Transverse colon (tissue), 4 donors: ENCODE data around the gene GPX7. TPM values are rescaled to one million over a fixed set of nuclear protein-coding genes. Genes with fewer than 3 reads are reported as not detected.

Experiments
- DNase-seq: peaks from one replicate; pipeline ENCODE4 v3.0.0-alpha.2; 2019
- H3K27ac ChIP-seq, 4 donors: fragments of 200-600 bp; sonication (generic); 2 replicates each; pipeline ENCODE4 v1.5.1; 2016 to 2018; ENCODE audit warnings: inconsistent platforms in 4 of 4
- H3K27me3 ChIP-seq: fragments of 200-600 bp; sonication (generic); 2 replicates; pipeline ENCODE4 v1.5.1; 2017; ENCODE audit warnings: inconsistent platforms
- H3K36me3 ChIP-seq, 4 donors: fragments of 200-600 bp; sonication (generic); 2 replicates each; pipeline ENCODE4 v1.5.1; 2017 to 2019; ENCODE audit warnings: inconsistent platforms in 4 of 4
- H3K4me1 ChIP-seq, 4 donors: fragments of 200-600 bp; sonication (generic); 2 replicates each; pipeline ENCODE4 v1.5.1; 2017 to 2020; ENCODE audit warnings: inconsistent platforms in 4 of 4
- H3K4me3 ChIP-seq, 4 donors: fragments of 200-600 bp; sonication (generic); 1 replicate in 1 of 4; 2 replicates in 3 of 4; pipeline versions ENCODE4 v1.5.1 to v1.6.1; 2017 to 2019; ENCODE audit warnings: inconsistent platforms in 4 of 4
- H3K9me3 ChIP-seq, 2 donors: fragments of 200-600 bp; sonication (generic); 2 replicates each; pipeline ENCODE4 v1.5.1; 2017 to 2019; ENCODE audit warnings: inconsistent platforms in 2 of 2
- CTCF ChIP-seq, 5 experiments: fragments of 200-600 bp in 3 of 5; fragments of 450-650 bp in 2 of 5; sonication (generic) in 3 of 5; IDR thresholded peaks; 1 replicate in 2 of 5; 2 replicates in 3 of 5; pipeline ENCODE4 v1.5.1; 2016 to 2017; ENCODE audit warnings: antibody characterized with exemption in 5 of 5, inconsistent platforms in 3 of 5, mild to moderate bottlenecking in 2 of 5, moderate library complexity in 1 of 5
- EP300 ChIP-seq: sonication (generic); formaldehyde crosslinking; IDR thresholded peaks from one replicate; pipeline ENCODE4 v1.6.1; 2017; ENCODE audit warnings: antibody characterized with exemption, low read depth
- POLR2A ChIP-seq: fragments of 450-650 bp; IDR thresholded peaks from one replicate; pipeline ENCODE4 v1.6.1; 2016; ENCODE audit warnings: antibody characterized with exemption, mild to moderate bottlenecking, moderate library complexity
- POLR2AphosphoS5 ChIP-seq, 3 donors: sonication (generic); formaldehyde crosslinking; IDR thresholded peaks; one replicate each; pipeline ENCODE4 v1.6.1; 2016; ENCODE audit warnings: antibody characterized with exemption in 3 of 3
- WGBS, 2 donors: methylation state at CpG; one replicate each; pipeline ENCODE4 v1.1.5; 2018; ENCODE audit warnings: low coverage in 1 of 2; 5-methylcytosine and 5-hydroxymethylcytosine counted together
- in situ Hi-C, 4 donors: fragments of 200-750 bp; cut with MboI; loops; one replicate each; pipeline versions ENCODE4 v1.15.0 to v1.15.1; 2017; ENCODE audit warnings: low sequenced_read_pairs in 3 of 4, low pct_ligation_motif_present in 1 of 4, low pct_unique_long_range_greater_than_20kb in 1 of 4
- intact Hi-C: fragments of 100-400 bp; cut with DNase I; formaldehyde crosslinking; loops from one replicate; pipeline ENCODE4 v1.15.1; 2023; ENCODE audit warnings: low total_unique reads
- total RNA-seq, 4 donors: library from RNA; depleted of rRNA; stranded (reverse); fragments of >200 nt; gene quantifications; one replicate each; pipeline ENCODE4 v1.1.0, GENCODE V29; 2016

The GPX7 gene
- total RNA-seq, 4 donors from 2014 or later: 3.3 to 16.5 (median 5.6) TPM

- Histone ChIP-seq H3K27me3 (peaks cover 54% of the 10 kb centered on the region), H3K4me1 (peaks cover 0 to 18% (median 8%) of the 10 kb centered on the region in 4 donors), H3K36me3 (no peaks in the 10 kb centered on the region), H3K4me3 (no peak overlapping the region), H3K27ac (no peak overlapping the region), H3K9me3 (peaks cover 0 to 3% of the 10 kb centered on the region in 2 donors)
- in situ Hi-C loops: no loop called here
- TF ChIP-seq EP300 (no peak), CTCF (IDR thresholded peaks at IDR 0.05) (no peak), POLR2AphosphoS5 (IDR thresholded peaks at IDR 0.05) (no peak), POLR2A (no peak)
- intact Hi-C loops: no loop called here
- WGBS, 2 donors: 58 to 63% methylated on average over 6 to 8 of the region's 8 CpGs
- no peak for DNase-seq
Observed at GRCh38 chr1:52628614-52629324, 26.6 kb downstream of the GPX7 start.

GRCh38 chr1:52629325-52629643, 27.1 kb downstream of the GPX7 start:
- H3K4me1 ChIP-seq: peaks cover 0 to 18% (median 8%) of the 10 kb centered on the region in 4 donors
- 30% methylated on average over 2 of the region's 7 CpGs; no CpG with 5 or more reads in 1 of the 2 donors for WGBS, 2 donors
- TF ChIP-seq POLR2A: no peak
- TF ChIP-seq EP300: no peak
- no peak for TF ChIP-seq CTCF (IDR thresholded peaks at IDR 0.05)
- TF ChIP-seq POLR2AphosphoS5 (IDR thresholded peaks at IDR 0.05): no peak
- no peak overlapping the region for H3K4me3 ChIP-seq
- H3K27ac ChIP-seq: no peak overlapping the region
- peaks cover 59% of the 10 kb centered on the region for H3K27me3 ChIP-seq
- H3K9me3 ChIP-seq: no peaks in the 10 kb centered on the region
- intact Hi-C loops: no loop called here
- in situ Hi-C loops: no loop called here
- no peak for DNase-seq
- no peaks in the 10 kb centered on the region for H3K36me3 ChIP-seq

GRCh38 chr1:52629667-52630066, 27.5 kb downstream of the GPX7 start:
- H3K4me1 ChIP-seq: peaks cover 0 to 18% (median 8%) of the 10 kb centered on the region in 4 donors
- no peak for DNase-seq
- 71 to 83% methylated on average over 2 of the region's 2 CpGs for WGBS, 2 donors
- intact Hi-C loops (no loop called here), in situ Hi-C loops (no loop called here)
- H3K27me3 ChIP-seq: peaks cover 63% of the 10 kb centered on the region
- H3K27ac ChIP-seq: no peak overlapping the region
- no peak overlapping the region for H3K4me3 ChIP-seq
- no peaks in the 10 kb centered on the region for H3K36me3 ChIP-seq
- H3K9me3 ChIP-seq: no peaks in the 10 kb centered on the region
- no peak for TF ChIP-seq POLR2AphosphoS5 (IDR thresholded peaks at IDR 0.05)
- TF ChIP-seq EP300: no peak
- TF ChIP-seq POLR2A: no peak
- TF ChIP-seq CTCF (IDR thresholded peaks at IDR 0.05): no peak

- Histone ChIP-seq H3K9me3 (no peaks in the 10 kb centered on the region), H3K4me3 (no peak overlapping the region), H3K27ac (peak overlapping the region in 1 of 4 donors; percentile 34), H3K27me3 (peaks cover 64% of the 10 kb centered on the region), H3K36me3 (no peaks in the 10 kb centered on the region), H3K4me1 (peaks cover 0 to 26% (median 8%) of the 10 kb centered on the region in 4 donors)
- TF ChIP-seq EP300 (no peak), CTCF (IDR thresholded peaks at IDR 0.05) (no peak), POLR2A (no peak), POLR2AphosphoS5 (IDR thresholded peaks at IDR 0.05) (no peak)
- in situ Hi-C loops (no loop called here), intact Hi-C loops (no loop called here)
- WGBS, 2 donors: 59 to 79% methylated on average over 2 to 8 of the region's 8 CpGs
- no peak for DNase-seq
Observed at GRCh38 chr1:52631759-52632331, 29.7 kb downstream of the GPX7 start.
